ENCODE results near the gene RCAN1.
A peak's percentile ranks its signal among the peaks of the same experiment; 100 is the strongest.

The RCAN1 gene

GRCh38 chr21:34618941-34619340, 4.0 kb upstream of the RCAN1 start (continued):
- TF ChIP-seq ZNF433 (tag by site-specific recombination; IDR thresholded peaks at IDR 0.05; ENCODE audit: low read depth): no peak
- no peak for TF ChIP-seq KLF9 (tag by site-specific recombination; IDR thresholded peaks at IDR 0.05; ENCODE audit: low read depth)
- no peak for TF ChIP-seq ZNF302 (tag by site-specific recombination; IDR thresholded peaks at IDR 0.05; ENCODE audit: low read depth)
- no peak for TF ChIP-seq GFI1B (tag by site-specific recombination; IDR thresholded peaks at IDR 0.05)
- no peak for TF ChIP-seq ZNF426 (tag by site-specific recombination; IDR thresholded peaks at IDR 0.05)
- no peak for TF ChIP-seq SCRT2 (tag by site-specific recombination; IDR thresholded peaks at IDR 0.05)
- no peak for TF ChIP-seq ZNF501 (tag by site-specific recombination; IDR thresholded peaks at IDR 0.05)

- ChIA-PET POLR2A (no interaction called here), CTCF (interaction anchor here (0.6 to 1.7 kb wide), 3 partner anchors 13 to 270 kb away, joined by 3 to 6 read pairs (median 5); no protein-coding TSS in a partner anchor)
- Histone ChIP-seq H3K4me3 (ENCODE audit: low read depth, low read length) (no peak overlapping the region), H3K9me3 (ENCODE audit: control insufficient read depth, insufficient read depth, low read depth, low read length) (no peaks in the 10 kb centered on the region), H3K36me3 (ENCODE audit: control insufficient read depth in 2 of 2, insufficient read depth in 1 of 2, low read length in 2 of 2) (no peaks in the 10 kb centered on the region), H3K4me1 (ENCODE audit: control insufficient read depth, insufficient read depth, low read length) (no peaks in the 10 kb centered on the region), H3K27ac (ENCODE audit: extremely low read depth, low read depth, low read length) (no peak overlapping the region)
- 0 out of 2 replicates have a peak, but pooled peaks have one; percentile 55 for TF ChIP-seq SCRT1 (tag by site-specific recombination; IDR thresholded peaks at IDR 0.05; ENCODE audit: borderline replicate concordance)
- TF ChIP-seq ZNF354C (tag by site-specific recombination; IDR thresholded peaks at IDR 0.05; ENCODE audit: borderline replicate concordance, low read depth): no peak
- peak; percentile 73 for TF ChIP-seq SCRT2 (tag by site-specific recombination; IDR thresholded peaks at IDR 0.05)
These were observed 2.9 kb upstream of the RCAN1 start for GRCh38 chr21:34617753-34618339.

GRCh38 chr21:34615487-34615814, 538 bp upstream of the RCAN1 start:
- POLR2A ChIA-PET: no interaction called here
- no peak for TF ChIP-seq KLF10 (tag by site-specific recombination; IDR thresholded peaks at IDR 0.05)
- no peak for TF ChIP-seq ZNF211 (tag by site-specific recombination; IDR thresholded peaks at IDR 0.05; ENCODE audit: low read depth)
- TF ChIP-seq ZNF223 (tag by site-specific recombination; IDR thresholded peaks at IDR 0.05): no peak
- TF ChIP-seq ZBTB7A (tag by site-specific recombination; IDR thresholded peaks at IDR 0.05; ENCODE audit: low read depth): no peak
- TF ChIP-seq ZNF394 (tag by site-specific recombination; IDR thresholded peaks at IDR 0.05; ENCODE audit: borderline replicate concordance): 0 out of 2 replicates have a peak, but pooled peaks have one; percentile 26
- TF ChIP-seq MZF1 (tag by site-specific recombination; IDR thresholded peaks at IDR 0.05; ENCODE audit: borderline replicate concordance): no peak
- TF ChIP-seq ZNF280D (tag by site-specific recombination; IDR thresholded peaks at IDR 0.05): no peak
- TF ChIP-seq ZNF18 (tag by site-specific recombination; IDR thresholded peaks at IDR 0.05): no peak
- no peak for TF ChIP-seq KLF7 (tag by site-specific recombination; IDR thresholded peaks at IDR 0.05; ENCODE audit: borderline replicate concordance)
- TF ChIP-seq HOXD13 (CRISPR knock-in tag; IDR thresholded peaks at IDR 0.05; ENCODE audit: borderline replicate concordance): no peak
- TF ChIP-seq HIC1 (tag by site-specific recombination; IDR thresholded peaks at IDR 0.05): no peak
- TF ChIP-seq ZNF140 (tag by site-specific recombination; IDR thresholded peaks at IDR 0.05): no peak
- peak; percentile 87 for TF ChIP-seq ZNF335 (tag by site-specific recombination; conservative IDR thresholded peaks at IDR 0.05)
- no peak for TF ChIP-seq PBX3 (CRISPR knock-in tag; IDR thresholded peaks at IDR 0.05)
- no peak for TF ChIP-seq ZNF416 (tag by site-specific recombination; IDR thresholded peaks at IDR 0.05)

More at GRCh38 chr21:34615487-34615814, 538 bp upstream of the RCAN1 start:
- Histone ChIP-seq H3K27ac (ENCODE audit: extremely low read depth, low read depth, low read length) (no peak overlapping the region), H3K36me3 (ENCODE audit: control insufficient read depth in 2 of 2, insufficient read depth in 1 of 2, low read length in 2 of 2) (no peaks in the 10 kb centered on the region), H3K4me1 (ENCODE audit: control insufficient read depth, insufficient read depth, low read length) (peaks cover 2% of the 10 kb centered on the region), H3K4me3 (ENCODE audit: low read depth, low read length) (peak overlapping the region; percentile 51), H3K9me3 (ENCODE audit: control insufficient read depth, insufficient read depth, low read depth, low read length) (no peaks in the 10 kb centered on the region)
- CTCF ChIA-PET: interaction anchor here (0.8 to 2.1 kb wide), 9 partner anchors 11 to 253 kb away, joined by 3 to 9 read pairs (median 4); no protein-coding TSS in a partner anchor
